GM19372 (cell line): ENCODE measurements around the gene CACNA2D2.

Experiments used
- ATAC-seq: cut with Tn5 transposase; IDR thresholded peaks from one replicate; pipeline ENCODE4 v1.9.1; 2021; ENCODE audit warnings: mild to moderate bottlenecking, low read depth, moderate library complexity; ENCODE audit not compliant: unreplicated experiment

The CACNA2D2 gene

DNA sequence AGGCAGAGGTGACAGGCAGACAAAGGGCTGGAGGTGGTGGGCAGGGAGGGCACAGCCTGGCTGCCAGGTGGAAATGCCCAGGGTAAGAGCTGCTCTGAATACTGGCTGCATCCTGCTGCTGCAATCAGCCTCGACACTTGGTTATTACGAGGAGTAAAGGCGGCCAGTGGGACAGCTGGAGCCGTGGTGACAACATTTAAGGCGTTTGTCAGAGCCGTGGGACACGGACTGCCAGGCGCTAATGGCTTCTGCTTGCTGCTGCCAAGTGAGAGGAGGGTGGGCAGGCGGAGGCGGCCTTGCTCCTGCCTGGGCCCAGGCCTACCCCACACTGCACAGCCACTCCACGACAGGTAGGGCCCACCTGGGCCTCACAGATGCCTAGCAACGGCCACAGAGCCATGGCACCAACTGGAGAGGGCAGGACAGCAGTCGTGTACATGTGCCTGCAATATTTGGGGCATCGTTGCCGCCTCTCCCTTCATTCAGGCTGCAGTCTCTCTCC lies 94.9 kb downstream of the CACNA2D2 start:
- no peak for ATAC-seq

DNA sequence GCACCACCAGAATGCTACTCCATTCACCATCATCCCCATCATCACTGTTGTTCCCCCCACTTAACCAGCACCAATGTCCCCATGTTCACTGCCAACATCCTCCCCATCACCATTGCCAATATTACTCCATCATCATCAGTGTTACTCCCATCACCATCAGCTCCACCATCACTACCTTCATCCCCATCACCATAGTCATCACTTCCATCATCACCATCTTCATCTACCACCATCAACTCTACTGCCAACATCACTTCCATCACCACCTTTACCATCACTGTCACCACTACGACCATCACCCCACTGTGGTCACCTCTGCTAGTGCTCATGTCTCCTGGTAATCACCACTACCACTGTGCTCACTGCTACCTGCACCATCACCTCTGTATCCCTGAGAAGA lies 96.9 kb downstream of the CACNA2D2 start:
- ATAC-seq: no peak

DNA sequence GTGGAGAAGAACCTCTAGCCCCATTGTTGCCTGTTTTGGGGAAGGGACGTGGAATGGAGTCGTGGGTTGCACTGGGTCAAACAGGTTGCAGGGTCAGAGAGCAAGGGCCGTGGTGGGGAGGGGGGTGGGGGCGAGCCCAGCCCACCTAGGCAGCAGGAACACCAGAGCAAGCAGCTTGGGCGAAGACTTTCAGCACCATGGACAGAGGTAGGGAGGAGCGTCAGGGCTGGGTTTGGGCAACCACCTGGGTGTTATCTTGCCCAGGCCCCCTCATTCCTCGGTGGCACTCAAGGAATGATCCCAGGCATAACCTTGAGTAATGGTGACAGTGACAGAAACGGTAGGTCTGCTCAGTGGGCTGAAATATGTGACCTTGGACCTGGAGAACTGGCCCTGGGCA lies 98.2 kb downstream of the CACNA2D2 start:
- no peak for ATAC-seq

DNA sequence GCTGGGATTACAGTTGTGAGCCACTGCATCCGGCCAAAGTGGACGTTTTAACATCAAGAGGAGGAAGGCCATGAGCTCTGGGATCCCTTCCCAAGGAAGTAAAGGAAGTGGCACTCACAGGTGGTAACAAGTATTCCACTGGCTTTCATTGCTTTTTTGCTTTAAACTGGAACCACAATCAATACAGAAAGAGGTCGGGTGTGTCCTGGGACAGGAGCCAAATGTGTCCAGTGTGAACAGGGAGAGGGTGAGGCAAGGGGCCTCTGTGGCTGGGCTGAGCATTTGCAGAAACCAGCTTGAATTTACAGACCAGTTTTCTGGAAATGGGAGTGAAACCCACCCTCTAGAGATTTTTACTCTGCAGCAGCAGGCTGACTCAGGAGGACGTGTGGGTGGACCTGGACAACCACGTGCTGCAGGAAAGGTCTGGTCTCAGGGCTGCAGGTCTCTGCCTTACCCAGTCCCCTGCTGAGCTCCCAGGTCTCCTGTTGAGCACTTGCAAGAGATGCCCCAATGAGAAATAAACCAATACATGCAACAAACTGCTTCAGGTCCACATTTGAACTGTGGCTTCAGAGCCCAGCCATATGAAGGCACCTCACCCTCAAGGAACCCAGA lies 101.3 kb downstream of the CACNA2D2 start:
- ATAC-seq: no peak

DNA sequence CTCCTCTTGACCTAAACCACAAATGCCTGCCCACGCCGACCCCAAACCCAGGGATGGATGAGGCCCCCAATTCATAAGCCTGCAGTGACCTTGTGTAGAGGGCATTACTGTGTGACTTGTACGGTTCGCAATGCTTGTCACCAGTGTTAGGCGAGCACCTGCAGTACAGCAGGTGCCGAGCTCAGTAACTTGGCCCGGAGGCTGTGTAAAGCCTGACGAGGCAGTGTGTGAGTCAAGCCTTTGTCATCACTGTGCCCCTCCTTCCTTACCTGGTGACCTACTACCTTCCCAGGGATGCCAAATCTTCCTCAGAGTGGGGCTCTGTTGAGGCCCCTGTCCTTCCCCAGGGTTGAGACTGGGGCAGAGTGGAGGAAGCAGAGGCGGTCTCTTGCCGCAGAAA lies 106.9 kb downstream of the CACNA2D2 start:
- no peak for ATAC-seq

DNA sequence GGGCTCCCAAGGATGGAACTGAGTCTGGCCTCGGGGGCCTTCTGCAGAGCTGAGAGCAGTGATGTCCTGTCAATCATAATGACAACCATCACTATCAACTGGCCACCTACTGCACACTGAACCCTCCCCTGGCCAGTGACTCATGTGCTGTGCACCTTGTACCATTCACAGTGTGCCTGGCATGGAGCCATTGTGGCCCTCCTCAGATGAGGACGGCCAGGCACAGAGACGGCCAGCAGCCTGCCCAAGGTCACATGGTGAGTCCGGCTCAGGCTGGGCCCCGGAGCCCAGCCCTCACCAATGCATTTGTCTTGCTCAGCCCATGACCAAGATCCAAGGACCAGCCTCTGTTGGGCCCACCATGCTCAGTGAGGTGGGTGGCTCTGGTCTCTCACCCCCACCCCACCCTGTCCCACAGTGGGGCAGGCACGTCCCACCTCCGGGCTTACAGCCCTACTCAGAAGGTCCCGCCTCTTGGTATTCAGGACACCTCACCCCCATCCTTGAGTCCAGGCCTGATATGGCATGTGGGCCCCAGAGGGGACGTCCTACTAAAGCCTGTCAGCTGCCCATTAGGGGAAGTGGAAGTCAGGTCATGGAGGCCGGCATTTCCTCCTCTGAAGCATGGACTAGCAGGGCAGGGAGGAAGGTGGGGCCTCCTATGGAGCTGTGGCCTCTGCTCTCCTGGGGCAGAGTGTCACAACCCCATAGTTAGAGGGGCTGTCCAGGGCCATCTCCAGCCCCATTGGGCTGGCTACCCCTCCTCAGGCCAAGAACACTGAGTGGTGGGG lies 108.2 kb downstream of the CACNA2D2 start:
- ATAC-seq: no peak

DNA sequence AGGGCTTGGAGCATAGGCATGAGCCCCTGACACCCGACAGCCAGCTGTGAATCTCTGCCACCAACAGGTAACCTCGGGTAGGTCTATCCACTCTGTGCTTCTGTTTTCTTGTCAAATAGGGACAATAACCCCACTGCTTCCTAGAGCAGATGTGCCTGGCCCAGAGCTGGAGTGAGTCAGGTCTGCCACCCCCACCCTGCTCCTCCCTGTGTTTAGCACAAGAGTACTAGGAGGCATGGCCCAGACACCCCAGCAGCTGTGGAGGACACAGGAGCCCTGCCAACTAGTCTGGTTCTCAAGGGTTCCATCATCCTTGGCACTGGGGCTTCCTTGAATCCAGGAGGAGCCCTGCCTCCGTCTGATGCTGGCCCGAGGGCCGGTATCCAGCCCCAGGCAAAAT lies 110.4 kb downstream of the CACNA2D2 start:
- no peak for ATAC-seq

DNA sequence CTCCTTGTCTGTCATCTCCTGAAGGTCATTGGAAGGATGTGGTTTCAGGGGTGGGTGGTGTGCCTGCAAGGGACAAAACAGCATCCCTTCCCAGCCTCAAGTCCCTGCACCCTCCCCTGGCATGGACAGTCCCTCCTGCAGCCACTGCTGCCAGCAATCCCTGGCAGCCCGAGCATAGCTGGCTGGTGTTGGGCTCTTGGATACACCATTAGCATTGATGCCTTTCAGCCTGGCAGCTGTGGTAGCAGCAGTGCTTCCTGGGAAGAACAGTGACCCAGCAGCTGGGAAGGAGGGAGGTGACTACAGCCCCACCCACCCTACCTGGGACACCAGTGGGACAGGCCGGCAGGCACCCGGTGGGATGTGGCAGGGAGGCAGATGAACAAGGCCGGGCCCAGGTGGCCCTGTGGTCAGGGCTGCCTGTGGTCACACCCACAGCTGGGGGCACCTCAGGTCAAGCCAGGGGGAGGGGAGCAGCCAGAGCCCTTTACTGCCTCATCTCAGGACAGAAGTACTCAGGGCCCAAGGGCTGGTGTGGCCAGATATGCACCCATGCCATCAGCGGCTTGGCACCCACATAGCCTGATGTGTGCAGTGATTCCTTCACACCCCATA lies 111.2 kb downstream of the CACNA2D2 start:
- ATAC-seq: no peak

DNA sequence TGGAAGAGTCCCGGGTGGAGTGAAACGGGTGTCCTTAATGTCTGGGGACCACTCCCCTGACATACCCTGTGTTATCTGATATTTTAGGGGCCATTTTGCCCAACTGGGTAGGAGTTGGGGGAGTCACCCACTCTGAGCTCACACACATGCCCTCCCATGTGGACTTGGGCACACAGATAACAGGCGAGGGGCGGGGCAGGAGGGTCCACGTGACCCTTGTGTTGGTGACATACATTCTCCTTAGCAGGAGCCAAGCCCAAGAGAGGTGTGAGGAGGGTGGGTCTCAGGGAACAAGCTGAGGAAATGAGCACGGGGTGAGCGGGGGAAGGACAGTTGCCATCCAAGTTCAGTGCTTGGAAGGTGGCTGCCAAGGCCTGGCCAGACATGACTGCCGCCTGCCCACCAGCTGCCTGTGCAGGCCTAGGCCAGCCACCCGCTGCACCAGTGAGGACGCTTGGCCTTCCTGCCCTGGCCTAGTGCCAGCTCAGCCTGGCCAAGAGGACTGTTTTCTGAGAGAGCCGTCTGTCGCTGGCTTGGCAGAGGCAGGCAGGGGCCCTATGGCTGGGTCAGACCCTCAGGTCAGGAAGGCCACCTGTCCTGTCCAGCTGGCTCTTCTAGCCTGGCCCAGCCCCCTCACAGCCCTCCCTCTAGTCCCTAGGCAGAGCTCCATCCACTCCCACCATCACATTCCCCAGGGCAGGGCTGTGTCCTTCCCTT lies 112.8 kb downstream of the CACNA2D2 start:
- ATAC-seq: no peak

DNA sequence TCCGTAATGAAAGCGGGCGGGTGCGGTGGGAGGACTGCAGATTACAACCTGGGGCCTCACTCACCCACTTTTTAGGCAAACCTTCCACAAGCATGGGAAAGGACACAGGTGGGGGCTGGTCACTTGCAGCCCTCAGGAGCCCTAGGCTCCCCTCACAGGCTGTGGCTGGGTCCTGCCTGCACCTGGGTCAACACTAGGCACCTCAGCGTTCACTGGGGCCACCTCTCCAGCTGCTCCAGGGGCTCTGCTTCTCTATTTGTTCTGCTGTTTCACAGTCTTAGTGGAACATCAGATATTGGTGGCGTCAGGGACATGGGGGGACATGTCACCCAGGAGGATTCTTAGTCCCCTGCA lies 114.0 kb downstream of the CACNA2D2 start:
- ATAC-seq: no peak

DNA sequence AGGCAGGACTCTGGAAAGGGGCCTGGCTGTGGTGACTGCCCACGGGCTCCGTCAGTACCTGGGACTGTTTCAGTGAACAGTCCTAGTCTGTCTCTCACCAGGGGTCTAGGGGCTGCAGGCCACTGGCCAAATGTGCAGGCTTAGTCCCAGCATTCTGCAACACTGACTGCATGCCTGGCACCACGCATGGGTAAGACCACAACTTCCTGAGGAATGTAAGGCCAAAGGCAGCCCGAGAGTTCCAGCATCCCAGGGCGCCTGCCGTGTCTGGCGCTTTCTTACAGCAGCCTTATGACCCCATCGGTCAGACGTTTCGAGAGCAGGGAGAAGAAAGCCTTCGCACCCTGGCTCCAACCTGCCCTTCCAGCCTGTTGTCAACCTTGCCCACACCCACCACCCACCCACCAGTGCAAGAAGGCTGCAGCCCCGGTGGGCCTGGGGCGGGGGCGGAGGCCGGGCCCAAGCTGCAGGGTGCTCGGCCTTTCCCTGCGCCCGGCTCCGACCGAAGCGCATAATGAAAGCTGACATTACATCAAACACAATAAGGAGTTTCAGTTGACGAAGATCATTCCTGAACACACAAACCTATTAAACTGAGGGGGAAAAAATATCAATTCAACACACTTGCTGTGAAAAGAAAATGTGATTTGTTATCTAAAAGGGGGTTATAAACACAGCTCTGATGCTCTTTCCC lies 114.6 kb downstream of the CACNA2D2 start:
- ATAC-seq: no peak

DNA sequence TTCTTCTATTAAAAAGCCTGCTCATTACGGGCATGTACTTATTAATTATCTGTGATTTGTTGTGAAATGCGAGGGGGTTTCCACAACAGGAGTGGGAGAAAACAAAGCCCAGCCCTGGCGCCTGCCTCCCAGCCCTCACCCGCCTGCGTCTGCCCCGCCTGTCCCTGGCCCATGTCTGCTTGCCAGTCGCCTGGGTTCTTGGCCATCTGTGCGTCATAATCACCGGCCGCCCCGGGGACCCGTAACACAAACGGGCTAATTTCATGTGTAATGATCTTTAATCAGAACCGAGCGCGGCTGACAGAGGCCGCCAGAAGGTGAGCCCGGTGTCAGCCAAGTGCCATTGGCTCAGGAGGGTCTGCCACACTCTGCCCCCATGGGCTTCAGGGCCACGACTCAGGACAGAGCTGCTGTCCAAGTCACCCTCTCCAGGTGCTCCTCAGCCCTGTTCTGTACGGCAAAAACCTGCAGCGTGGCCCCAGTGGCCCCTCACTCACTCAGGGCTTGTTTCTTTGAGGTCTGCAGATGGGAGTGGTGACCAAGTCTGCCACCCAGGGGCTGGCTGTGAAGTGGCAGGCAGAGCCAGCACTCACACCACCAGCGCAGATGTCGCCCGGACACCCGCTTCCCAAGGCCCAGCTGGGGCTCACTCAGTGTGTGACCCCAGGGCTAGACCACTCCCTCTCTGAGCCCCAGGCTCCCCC lies 115.3 kb downstream of the CACNA2D2 start:
- ATAC-seq: no peak

DNA sequence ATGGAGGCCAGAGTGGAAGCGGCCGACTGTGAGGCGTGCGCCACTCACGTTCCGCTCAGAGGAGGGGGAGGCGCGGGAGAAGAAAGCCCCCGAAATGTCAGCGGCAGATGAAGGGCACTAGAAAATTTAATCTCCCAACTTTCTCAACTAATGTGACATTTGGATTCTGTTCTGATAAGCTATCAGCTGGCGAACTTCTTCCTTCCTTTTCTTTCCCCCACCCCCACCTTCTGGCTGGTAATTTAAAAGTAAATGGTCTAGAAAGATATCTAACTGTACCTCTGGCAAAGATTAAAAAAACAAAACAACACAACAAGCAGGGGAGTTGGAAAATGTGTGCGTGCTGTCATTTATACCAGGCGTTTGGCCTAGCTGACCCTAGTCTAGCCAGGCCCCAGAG lies 117.7 kb downstream of the CACNA2D2 start:
- ATAC-seq: no peak

DNA sequence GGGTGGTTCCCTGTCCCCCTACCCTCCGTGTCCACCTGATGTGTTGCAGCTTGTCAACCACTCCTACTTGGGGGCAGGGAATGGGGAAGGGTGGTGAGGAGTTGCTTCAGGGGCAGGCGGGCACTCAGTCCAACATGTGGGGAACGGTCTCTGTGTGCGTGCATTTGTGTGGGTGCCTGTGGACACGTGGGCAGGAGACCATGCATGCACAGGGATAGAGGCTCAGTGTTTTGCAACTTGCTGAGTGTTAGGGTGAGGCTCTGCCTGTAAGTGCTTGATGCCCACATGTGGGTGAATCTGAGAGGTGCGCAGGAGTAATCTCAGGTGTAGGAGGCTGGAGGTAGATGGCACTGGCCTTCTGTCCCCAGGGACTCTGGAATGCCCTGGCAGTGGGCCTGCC lies 119.7 kb downstream of the CACNA2D2 start:
- ATAC-seq: no peak

DNA sequence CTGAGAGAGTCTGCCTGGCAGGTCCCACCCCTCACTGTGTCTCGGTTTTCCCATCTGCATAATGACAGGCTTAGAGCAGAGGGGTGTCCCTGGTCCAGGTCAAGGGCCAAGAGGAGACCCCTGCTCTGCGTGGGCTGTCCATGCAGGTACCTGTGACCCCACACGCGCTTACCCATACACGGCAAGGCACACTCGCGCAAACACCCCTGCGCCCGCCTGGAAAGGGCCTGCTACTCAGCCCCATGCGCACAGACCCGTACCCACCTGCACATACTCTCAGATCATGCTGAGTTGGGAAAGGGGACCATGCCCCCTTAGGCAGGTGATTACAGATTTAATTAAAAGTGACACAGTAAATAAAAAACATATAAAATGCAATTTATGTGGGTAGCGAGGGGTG lies 120.7 kb downstream of the CACNA2D2 start:
- ATAC-seq: no peak

DNA sequence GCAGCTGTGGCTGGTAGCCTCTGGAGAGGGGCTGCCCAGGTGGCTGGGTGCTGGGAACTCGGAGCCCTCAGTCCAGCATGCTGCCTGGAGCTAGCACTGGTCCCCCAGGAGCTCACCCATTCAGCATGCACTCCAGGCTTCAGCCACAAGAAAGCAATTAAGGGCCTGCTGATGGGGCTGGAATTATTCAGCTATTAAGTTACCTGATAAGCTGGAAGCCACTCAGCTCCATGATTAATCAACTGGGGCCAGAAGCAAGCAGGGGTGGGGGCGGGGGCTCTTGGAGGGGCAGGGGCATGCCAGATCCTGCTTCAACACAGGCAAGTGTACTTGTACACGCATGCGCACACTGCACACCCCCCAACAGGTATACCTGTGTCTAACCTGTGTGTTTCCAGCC lies 122.1 kb downstream of the CACNA2D2 start:
- ATAC-seq: no peak

DNA sequence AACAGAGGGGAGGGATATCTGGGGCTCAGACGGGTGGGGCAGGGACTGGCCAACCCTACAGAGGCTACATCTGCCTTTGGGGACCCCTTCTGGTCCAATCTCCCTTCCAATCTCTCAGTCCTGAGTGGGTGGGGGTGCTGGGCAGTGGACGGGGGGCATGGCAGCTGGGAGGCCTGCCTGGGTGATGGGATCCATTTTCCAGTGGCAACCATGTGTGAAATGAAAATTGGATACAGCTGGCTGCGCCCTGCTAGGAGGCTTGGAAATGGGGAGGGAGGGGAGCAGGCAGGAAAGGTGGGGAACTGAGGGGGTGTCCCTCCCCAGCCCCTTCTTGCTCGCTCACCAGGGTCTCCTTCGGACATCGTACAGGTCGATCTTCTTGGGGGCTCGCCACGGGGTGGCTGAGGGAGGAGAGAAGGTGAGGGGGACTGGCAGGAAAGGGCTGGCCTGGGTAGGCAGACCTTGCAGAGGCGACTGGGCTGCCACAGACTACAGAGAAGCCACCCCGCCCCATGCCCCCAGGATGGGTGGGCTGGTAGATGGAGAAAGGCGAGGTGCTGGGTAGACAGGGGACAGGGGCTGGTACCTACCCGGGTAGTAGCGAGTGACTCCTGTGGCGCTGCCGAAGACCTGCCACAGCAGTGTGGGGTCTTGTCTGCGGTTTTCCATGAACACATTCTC lies 122.9 kb downstream of the CACNA2D2 start:
- no peak for ATAC-seq

DNA sequence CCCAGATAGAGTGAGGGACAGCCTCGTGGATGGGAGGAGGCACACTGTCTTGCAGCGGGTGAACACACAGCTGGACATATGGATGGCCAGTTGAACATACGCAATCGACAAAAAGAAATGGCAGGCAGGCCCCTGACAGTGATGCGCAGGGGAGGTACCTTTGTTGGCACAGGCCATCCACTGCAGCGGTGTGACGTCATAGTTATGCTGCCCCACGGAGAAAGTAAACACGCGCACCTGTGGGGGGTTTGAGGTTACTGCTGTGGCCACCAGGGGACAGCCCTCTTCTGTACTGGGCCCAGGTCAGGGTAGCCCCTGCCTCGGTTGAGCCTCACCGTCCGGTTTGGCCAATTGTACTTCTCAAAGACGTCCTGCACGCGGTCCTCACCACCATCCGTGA lies 124.7 kb downstream of the CACNA2D2 start:
- no peak for ATAC-seq

DNA sequence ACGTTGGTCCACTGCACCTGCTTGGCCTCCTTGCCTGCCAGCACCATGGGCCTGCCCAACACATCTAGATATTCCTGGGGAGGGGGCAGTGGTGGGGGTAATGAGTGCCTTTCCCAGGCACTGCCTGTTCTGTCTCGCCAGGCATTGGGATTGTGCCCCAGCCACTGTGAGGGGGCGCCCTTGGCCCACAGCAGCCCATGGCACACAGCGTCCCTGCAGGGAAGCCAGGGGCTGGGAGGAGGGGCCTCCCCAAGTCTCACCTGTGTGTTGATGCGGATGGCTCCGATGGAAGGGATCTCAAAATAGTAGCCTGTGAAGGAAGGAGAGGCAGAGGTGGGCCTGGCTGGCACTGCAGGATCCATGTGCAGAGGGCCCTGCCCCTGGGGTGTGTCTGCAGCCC lies 125.4 kb downstream of the CACNA2D2 start:
- no peak for ATAC-seq
